HG03045 (cell line): ENCODE results near the gene TTC13.
A peak's percentile ranks its signal among the peaks of the same experiment; 100 is the strongest.
"Not testable (repeated sequence)": the region's sequence is repeated elsewhere in the genome, so short reads cannot be mapped to it uniquely, and the experiment has no call there.

Experiments used
- ATAC-seq: cut with Tn5 transposase; IDR thresholded peaks from one replicate; pipeline ENCODE4 v1.9.1; 2021; ENCODE audit warnings: mild to moderate bottlenecking, moderate library complexity; ENCODE audit not compliant: unreplicated experiment

The TTC13 gene

GRCh38 chr1:230994860-230995259, 16.2 kb upstream of the TTC13 start:
- ATAC-seq: no peak

GRCh38 chr1:230992100-230992774, 13.6 kb upstream of the TTC13 start:
- no peak for ATAC-seq

- ATAC-seq: no peak
Measured at GRCh38 chr1:230987448-230987847, 8.8 kb upstream of the TTC13 start.

GRCh38 chr1:230986976-230987375, 8.3 kb upstream of the TTC13 start:
- ATAC-seq: no peak

- no peak for ATAC-seq
Measured at GRCh38 chr1:230985711-230986110, 7.0 kb upstream of the TTC13 start.

- ATAC-seq: not testable (repeated sequence)
Measured at GRCh38 chr1:230984622-230985515, 6.2 kb upstream of the TTC13 start.

GRCh38 chr1:230983811-230984210, 5.2 kb upstream of the TTC13 start:
- no peak for ATAC-seq

- no peak for ATAC-seq
Measured at GRCh38 chr1:230982696-230983095, 4.0 kb upstream of the TTC13 start.

GRCh38 chr1:230979952-230980351, 1.3 kb upstream of the TTC13 start:
- no peak for ATAC-seq

GRCh38 chr1:230979389-230979716, 692 bp upstream of the TTC13 start:
- no peak for ATAC-seq

- ATAC-seq: peak; percentile 9
Measured at GRCh38 chr1:230977761-230978490, 735 bp downstream of the TTC13 start.

- no peak for ATAC-seq
Measured at GRCh38 chr1:230976825-230977747, 1.6 kb downstream of the TTC13 start.

- ATAC-seq: no peak
Measured at GRCh38 chr1:230976360-230976759, 2.3 kb downstream of the TTC13 start.

GRCh38 chr1:230975636-230976035, 3.0 kb downstream of the TTC13 start:
- no peak for ATAC-seq

- ATAC-seq: peak; percentile 61
Measured at GRCh38 chr1:230972855-230973271, 5.8 kb downstream of the TTC13 start.

GRCh38 chr1:230971771-230972170, 6.9 kb downstream of the TTC13 start:
- ATAC-seq: no peak

GRCh38 chr1:230970432-230970831, 8.2 kb downstream of the TTC13 start:
- no peak for ATAC-seq

GRCh38 chr1:230966358-230966873, 12.2 kb downstream of the TTC13 start:
- no peak for ATAC-seq

GRCh38 chr1:230965535-230965934, 13.1 kb downstream of the TTC13 start:
- no peak for ATAC-seq

- no peak for ATAC-seq
Measured at GRCh38 chr1:230964896-230965295, 13.8 kb downstream of the TTC13 start.
